Measurements from ENCODE around the gene ATP6V0B. TPM values are rescaled to one million over a fixed set of nuclear protein-coding genes. Genes with fewer than 3 reads are reported as not detected.

Gene ATP6V0B
- total and polyA plus RNA-seq, 9 of the 15 experiments (the other 6 are each of a cell fraction or from before 2014, with no cell fraction given), result 137 to 328 (median 220) TPM

- BruUV-seq (replicated peaks), result no TSS peak
- no peaks in the 10 kb centered on the region for H3K9me3 ChIP-seq (replicated peaks; ENCODE audit: control insufficient read depth, insufficient read depth, low read depth, low read length)
- peaks cover 9 to 11% of the 10 kb centered on the region in 2 experiments; a peak in 4 of 5 replicates for H3K4me1 ChIP-seq (replicated peaks in 1 of 2; ENCODE audit: control insufficient read depth in 2 of 2, insufficient read depth in 2 of 2, low read length in 2 of 2)
- no peak overlapping the region for H3K9ac ChIP-seq (ENCODE audit: insufficient read depth in 1 of 2, low read depth in 2 of 2, low read length in 2 of 2)
- WGBS (ENCODE audit: insufficient coverage, low coverage, missing lambda C conversion rate), result 76% methylated on average over 3 of the region's 3 CpGs
- in situ Hi-C loops (cut with MboI) (no loop called here), intact Hi-C loops (cut with micrococcal nuclease) (no loop called here)
- H3K27me3 ChIP-seq (ENCODE audit: control insufficient read depth in 2 of 2, insufficient read depth in 2 of 2, low read length in 2 of 2), result no peaks in the 10 kb centered on the region
- no peaks in the 10 kb centered on the region for H3K79me2 ChIP-seq (ENCODE audit: control insufficient read depth, insufficient read depth, low read length)
- FAIRE-seq, result no peak
- H3K36me3 ChIP-seq (ENCODE audit: control insufficient read depth, insufficient read depth, low read length), result peaks cover 59% of the 10 kb centered on the region
- peaks cover 9% of the 10 kb centered on the region; the same call in 1 of the 2 replicates for H4K20me1 ChIP-seq (replicated peaks; ENCODE audit: control insufficient read depth, insufficient read depth, low read length)
- CTCF ChIA-PET (ENCODE audit: low intra/inter-chr PET ratio), result no interaction called here
- DNase-seq (ENCODE audit: extremely low read depth in 1 of 4, low spot score in 3 of 4), result no peak
- no peak for ATAC-seq
- peak; percentile 29; the same call in 1 of the 2 replicates for TF ChIP-seq CEBPB (tag; IDR thresholded peaks at IDR 0.05)
- no peak for TF ChIP-seq SUPT5H (IDR thresholded peaks at IDR 0.05)
- POLR2A ChIA-PET, result interaction anchor here (0.9 to 1.4 kb wide), 2 partner anchors 14 to 77 kb away, joined by 3 to 4 read pairs; no protein-coding TSS in a partner anchor
- no peak overlapping the region for H3K27ac ChIP-seq (ENCODE audit: extremely low read depth, low read depth, low read length)
- no peaks in the 10 kb centered on the region for H3K9me1 ChIP-seq (ENCODE audit: control insufficient read depth, insufficient read depth, low read length)
- no peak overlapping the region for H2AFZ ChIP-seq (ENCODE audit: low read depth, low read length)
- no peak overlapping the region for H3K4me3 ChIP-seq
- H3K4me2 ChIP-seq (ENCODE audit: insufficient read depth, low read length), result no peak overlapping the region
Observed at GRCh38 chr1:43963006-43963405, 11.8 kb upstream of the ATP6V0B start.

GRCh38 chr1:43963890-43964289 lies 10.9 kb upstream of the ATP6V0B start:
- no TSS peak for BruUV-seq (replicated peaks)
- Histone ChIP-seq H3K4me1 (replicated peaks in 1 of 2; ENCODE audit: control insufficient read depth in 2 of 2, insufficient read depth in 2 of 2, low read length in 2 of 2) (peaks cover under 1 to 3% of the 10 kb centered on the region in 2 experiments; a peak in 2 of 5 replicates), H3K36me3 (ENCODE audit: control insufficient read depth, insufficient read depth, low read length) (peaks cover 55% of the 10 kb centered on the region), H3K27ac (ENCODE audit: extremely low read depth, low read depth, low read length) (no peak overlapping the region), H3K9me3 (replicated peaks; ENCODE audit: control insufficient read depth, insufficient read depth, low read depth, low read length) (no peaks in the 10 kb centered on the region), H2AFZ (ENCODE audit: low read depth, low read length) (no peak overlapping the region), H4K20me1 (replicated peaks; ENCODE audit: control insufficient read depth, insufficient read depth, low read length) (0 out of 2 replicates have a peak, but pooled peaks cover 3% of the 10 kb centered on the region), H3K9ac (ENCODE audit: insufficient read depth in 1 of 2, low read depth in 2 of 2, low read length in 2 of 2) (no peak overlapping the region), H3K4me2 (ENCODE audit: insufficient read depth, low read length) (no peak overlapping the region), H3K79me2 (ENCODE audit: control insufficient read depth, insufficient read depth, low read length) (no peaks in the 10 kb centered on the region), H3K4me3 (no peak overlapping the region), H3K9me1 (ENCODE audit: control insufficient read depth, insufficient read depth, low read length) (no peaks in the 10 kb centered on the region), H3K27me3 (ENCODE audit: control insufficient read depth in 2 of 2, insufficient read depth in 2 of 2, low read length in 2 of 2) (no peaks in the 10 kb centered on the region)
- intact Hi-C loops (cut with micrococcal nuclease) (no loop called here), in situ Hi-C loops (cut with MboI) (no loop called here)
- ChIA-PET POLR2A (interaction anchor here (1.2 kb wide), 1 partner anchor 9 kb away, joined by 4 read pairs; no protein-coding TSS in a partner anchor), CTCF (ENCODE audit: low intra/inter-chr PET ratio) (no interaction called here)
- FAIRE-seq, result no peak
- ATAC-seq, result no peak
- DNase-seq (ENCODE audit: extremely low read depth in 1 of 4, low spot score in 3 of 4), result no peak
- WGBS (ENCODE audit: insufficient coverage, low coverage, missing lambda C conversion rate), result 70% methylated on average over 5 of the region's 5 CpGs
- TF ChIP-seq NR2C1 (IDR thresholded peaks at IDR 0.05) (no peak), NR2C1 (tag; IDR thresholded peaks at IDR 0.05) (no peak), ZNF318 (IDR thresholded peaks at IDR 0.05; ENCODE audit: borderline replicate concordance in 1 of 2, low read depth in 1 of 2) (no peak), SIN3B (IDR thresholded peaks at IDR 0.05; ENCODE audit: low read depth) (no peak), ETS1 (conservative IDR thresholded peaks at IDR 0.05; ENCODE audit: control insufficient read depth, low read depth, low read length) (no peak)

Measured in K562 (cell line).